HG03558 (cell line): ENCODE measurements around the gene SARDH.
"Not testable (repeated sequence)": the region's sequence is repeated elsewhere in the genome, so short reads cannot be mapped to it uniquely, and the experiment has no call there.

ENCODE experiments used
- ATAC-seq: cut with Tn5 transposase; IDR thresholded peaks from one replicate; pipeline ENCODE4 v1.9.1; 2021; ENCODE audit warnings: moderate number of reproducible peaks; ENCODE audit not compliant: unreplicated experiment; ENCODE audit errors: extremely low read depth

The SARDH gene

DNA sequence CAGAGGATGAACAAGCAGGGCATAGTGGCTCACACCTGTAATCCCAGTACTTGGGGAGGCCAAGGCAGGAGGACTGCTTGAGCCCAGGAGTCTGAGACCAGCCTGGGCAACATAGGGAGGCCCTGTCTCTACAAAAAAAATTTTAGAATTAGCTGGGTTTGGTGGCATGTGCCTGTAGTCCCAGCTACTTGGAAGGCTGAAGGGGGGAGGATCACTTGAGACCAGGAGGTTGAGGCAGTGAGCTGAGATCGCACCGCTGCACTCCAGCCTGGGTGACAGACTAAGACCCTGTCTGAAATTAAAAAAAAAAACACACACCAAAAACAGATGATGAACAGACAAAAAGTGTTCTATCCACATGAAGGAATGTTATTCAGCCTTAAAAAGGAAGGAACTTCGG is 62.4 kb downstream of the SARDH start:
- ATAC-seq = not testable (repeated sequence)

GRCh38 chr9:133674091-133674490 is 64.1 kb downstream of the SARDH start:
- no peak for ATAC-seq

DNA sequence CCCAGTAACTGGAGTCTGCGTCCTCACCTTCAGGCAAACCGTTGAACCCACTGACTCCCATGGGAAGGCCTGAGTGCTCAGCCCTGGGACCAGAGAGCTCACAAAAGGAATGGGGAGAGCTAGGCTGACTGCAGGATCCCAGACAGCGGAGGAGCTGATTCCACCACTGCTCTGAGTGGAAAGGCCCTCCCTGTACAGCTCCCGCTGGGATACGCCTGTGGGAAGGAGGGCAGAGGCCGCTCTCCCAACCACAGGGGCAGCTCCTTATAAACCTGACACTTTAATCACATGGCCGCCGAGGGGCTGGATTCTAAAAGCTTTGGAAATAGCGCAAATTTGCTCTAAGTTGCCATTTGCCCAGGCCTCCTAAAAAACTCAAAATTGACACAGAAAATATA is 64.9 kb downstream of the SARDH start:
- ATAC-seq = no peak

DNA sequence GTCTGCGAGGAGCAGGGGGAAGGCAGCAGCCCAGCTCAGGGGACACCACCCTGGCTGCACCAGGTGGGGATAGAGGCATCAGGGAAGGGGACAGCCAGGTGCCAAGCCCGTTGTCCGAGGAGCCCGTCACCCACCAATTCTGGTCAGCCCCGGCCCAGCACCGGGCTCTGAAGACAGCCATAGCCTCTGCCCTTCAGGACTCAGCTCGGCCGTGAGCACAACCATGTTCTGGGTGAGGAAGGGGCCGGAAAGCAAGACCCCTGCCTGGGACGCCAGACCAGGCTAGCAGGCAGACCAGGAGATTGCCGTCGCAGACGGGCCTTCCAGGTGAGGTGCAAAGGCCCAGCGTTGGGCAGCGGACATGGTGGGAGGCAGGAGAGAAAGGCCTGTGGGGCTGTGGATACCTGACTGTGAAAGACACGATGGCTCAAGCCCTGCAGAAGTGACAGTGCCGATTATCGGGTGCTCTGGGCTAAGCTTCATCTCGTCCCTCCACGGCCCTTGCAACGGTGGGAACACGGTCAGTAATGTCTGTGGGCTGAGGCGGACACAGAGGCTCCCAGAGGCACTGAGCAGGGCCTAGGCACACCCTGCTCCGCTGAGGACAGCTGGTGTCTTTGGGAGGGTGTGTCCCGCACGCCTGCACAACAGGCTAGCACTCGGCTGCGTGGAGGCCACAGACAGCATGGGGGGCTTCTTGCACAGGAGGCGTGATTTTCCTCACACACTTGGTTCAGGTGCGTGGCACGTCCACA is 65.5 kb downstream of the SARDH start:
- ATAC-seq = no peak

- no peak for ATAC-seq
Measured at GRCh38 chr9:133671371-133671770, 66.8 kb downstream of the SARDH start.

DNA sequence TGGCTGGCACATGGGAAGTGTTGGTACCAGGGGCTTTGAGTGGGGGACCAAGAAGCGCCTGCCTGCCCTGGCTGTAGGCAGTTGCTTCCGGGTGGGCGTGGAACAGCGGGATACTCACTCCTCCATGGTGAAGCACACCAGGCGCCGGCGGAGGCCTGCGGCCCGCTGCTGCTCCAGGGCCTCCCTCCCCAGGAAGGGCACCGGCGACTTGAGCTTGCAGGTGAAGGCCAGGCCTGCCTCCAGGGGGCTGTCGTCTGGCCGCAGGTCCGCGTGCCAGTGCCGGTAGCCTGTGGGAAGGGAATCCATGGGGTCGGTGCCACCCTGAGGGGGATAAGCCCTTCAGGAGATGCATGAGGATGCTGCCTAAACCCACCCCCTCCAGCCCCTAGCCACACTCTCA is 67.7 kb downstream of the SARDH start:
- ATAC-seq = no peak

- ATAC-seq = no peak
Measured at GRCh38 chr9:133669182-133669801, 68.9 kb downstream of the SARDH start.

- ATAC-seq = no peak
Measured at GRCh38 chr9:133667759-133668450, 70.2 kb downstream of the SARDH start.

GRCh38 chr9:133666845-133667244 is 71.3 kb downstream of the SARDH start:
- ATAC-seq = no peak

DNA sequence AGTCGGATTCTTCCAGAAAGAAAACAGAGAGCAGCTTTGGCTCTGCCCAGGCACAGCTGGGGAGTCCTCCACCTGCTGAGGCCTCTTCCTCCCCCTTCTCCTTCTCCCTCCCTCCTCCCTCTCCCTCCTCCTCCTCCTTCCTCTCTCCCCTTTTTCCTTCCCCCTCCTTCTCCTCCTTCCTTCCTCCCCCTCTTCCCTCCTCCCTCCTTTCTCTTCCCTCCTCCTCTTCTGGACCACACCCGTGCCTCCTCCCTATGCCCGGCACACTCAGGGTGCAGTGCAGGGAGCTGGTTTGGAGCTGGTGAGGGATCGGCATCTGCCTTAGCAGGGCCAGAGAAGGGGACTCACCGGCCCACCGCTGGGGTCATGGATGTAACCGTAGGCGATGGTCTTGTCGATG is 71.8 kb downstream of the SARDH start:
- no peak for ATAC-seq

- no peak for ATAC-seq
Measured at GRCh38 chr9:133665535-133665934, 72.6 kb downstream of the SARDH start.

GRCh38 chr9:133665096-133665495 is 73.1 kb downstream of the SARDH start:
- ATAC-seq = no peak

- no peak for ATAC-seq
Measured at GRCh38 chr9:133664173-133665050, 73.7 kb downstream of the SARDH start.

- no peak for ATAC-seq
Measured at GRCh38 chr9:133661846-133662540, 76.2 kb downstream of the SARDH start.

DNA sequence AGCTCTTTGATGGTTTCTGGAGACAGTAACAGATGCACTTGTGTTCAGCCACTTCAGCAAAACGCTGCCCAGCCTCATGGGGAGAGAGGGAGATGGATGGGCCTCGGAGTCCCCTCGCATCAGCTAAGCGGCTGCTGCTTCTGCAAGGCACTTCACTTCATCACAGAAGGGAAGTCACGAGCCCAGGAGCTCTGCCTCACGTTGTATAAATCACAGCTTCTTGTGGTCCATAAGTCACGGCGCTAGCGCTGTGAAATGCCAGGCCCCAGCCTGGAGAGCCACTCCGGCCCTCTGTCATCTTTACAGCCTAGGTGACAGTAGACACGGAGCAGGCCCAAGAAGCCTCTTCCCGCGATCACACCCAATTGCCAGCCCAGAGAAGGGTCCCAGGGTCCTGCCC is 78.6 kb downstream of the SARDH start:
- no peak for ATAC-seq

DNA sequence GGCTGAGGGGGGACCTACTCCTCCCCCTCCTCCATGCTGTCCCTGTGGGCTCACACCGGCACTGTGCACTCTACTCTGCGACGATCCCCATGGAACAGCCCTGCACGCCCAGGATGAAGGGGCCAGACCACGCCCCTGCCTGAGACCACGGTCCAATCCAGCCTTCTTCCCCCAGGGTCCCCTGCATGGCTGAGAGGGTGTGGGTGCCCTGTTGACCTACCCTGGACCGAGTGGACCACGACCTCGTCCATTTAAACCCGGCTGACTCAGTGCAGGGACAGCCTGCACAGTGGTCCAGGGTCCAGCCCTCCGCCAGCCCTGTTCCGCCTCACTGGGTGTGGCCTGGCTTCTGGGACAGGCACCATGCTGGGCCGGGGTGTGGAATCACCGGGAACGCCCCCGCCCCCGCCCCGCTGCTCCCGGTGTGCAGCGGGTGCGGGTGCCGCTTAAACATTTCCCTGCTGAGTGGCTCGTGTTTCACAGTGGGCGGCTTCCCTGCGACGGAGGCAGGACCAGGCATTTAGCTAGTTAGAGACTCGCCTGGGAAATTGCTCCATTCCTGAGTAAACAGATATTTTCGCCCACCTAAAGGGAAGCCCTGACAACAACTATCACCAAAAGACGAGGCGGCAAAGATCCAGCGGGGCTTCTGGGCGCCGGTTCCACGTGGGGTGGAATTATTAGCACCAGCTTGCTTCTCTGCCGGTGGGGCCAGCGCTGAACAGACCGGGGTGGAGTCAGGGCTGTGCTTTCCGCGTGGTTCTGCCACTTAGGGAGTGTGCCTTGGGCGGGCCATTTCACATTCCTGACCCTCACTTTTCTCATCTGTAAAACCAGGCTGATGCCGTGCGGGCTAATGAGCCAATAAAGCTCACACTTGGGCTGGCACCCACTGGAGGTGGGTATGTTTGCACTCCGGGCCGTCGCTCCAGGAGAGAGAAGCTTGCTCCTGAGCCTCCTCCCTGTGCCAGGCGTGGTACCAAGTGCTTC is 79.4 kb downstream of the SARDH start:
- ATAC-seq = no peak

DNA sequence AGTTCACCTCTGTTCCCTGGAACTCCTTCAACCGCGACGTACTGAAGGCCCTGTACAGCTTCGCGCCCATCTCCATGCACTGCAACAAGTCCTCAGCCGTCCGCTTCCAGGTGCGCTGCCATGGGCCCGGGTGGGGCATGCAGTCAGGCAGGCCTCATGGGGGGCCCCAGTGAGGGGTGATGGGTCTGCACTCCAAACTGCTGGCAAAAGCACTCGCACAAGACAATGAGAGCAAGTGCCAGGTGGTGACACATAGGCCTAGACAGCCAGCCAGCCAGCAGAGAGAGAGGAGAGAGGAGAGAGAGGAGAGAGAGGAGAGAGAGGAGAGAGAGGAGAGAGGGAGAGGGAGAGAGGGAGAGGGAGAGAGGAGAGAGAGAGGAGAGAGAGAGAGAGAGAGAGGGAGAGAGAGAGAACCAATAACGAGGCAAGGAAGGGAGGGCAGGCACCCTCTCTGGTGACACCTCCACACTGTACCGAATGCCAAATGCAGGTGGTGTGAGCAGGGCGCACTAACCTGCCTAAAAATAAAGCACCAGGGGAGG is 81.0 kb downstream of the SARDH start:
- no peak for ATAC-seq
